ENCODE results near the gene ENPEP.
"Not testable (repeated sequence)": the region's sequence is repeated elsewhere in the genome, so short reads cannot be mapped to it uniquely, and the experiment has no call there.

ENPEP gene

DNA sequence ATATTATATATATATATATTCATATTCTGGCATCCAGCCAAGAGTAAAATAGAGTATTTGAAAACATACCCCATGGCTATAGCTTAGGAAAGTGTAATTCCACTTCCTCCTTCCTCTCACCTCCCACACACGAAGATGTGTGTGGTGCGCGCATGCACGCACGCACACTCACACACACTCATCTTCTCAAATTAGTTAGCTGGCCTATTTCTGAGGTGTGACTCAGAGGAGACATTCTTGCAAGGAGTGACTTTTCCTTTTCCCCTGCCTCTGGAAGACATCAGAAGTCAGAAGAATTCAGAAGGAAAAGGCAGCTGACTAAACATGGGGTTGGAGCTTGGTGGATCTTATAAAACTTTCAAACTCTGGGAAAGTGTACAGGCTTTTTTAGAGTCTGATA, 8.8 kb downstream of the ENPEP start:
- no peak overlapping the region for H3K4me3 ChIP-seq (replicated peaks; ENCODE audit: low read depth, low read length)
- TF ChIP-seq, protein P1, sequence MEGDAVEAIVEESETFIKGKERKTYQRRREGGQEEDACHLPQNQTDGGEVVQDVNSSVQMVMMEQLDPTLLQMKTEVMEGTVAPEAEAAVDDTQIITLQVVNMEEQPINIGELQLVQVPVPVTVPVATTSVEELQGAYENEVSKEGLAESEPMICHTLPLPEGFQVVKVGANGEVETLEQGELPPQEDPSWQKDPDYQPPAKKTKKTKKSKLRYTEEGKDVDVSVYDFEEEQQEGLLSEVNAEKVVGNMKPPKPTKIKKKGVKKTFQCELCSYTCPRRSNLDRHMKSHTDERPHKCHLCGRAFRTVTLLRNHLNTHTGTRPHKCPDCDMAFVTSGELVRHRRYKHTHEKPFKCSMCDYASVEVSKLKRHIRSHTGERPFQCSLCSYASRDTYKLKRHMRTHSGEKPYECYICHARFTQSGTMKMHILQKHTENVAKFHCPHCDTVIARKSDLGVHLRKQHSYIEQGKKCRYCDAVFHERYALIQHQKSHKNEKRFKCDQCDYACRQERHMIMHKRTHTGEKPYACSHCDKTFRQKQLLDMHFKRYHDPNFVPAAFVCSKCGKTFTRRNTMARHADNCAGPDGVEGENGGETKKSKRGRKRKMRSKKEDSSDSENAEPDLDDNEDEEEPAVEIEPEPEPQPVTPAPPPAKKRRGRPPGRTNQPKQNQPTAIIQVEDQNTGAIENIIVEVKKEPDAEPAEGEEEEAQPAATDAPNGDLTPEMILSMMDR (IDR thresholded peaks at IDR 0.05; ENCODE audit: low read depth, low read length, missing control alignments), result no peak
- DNase-seq (ENCODE audit: extremely low read depth, low read depth), result peak; percentile 57

DNA sequence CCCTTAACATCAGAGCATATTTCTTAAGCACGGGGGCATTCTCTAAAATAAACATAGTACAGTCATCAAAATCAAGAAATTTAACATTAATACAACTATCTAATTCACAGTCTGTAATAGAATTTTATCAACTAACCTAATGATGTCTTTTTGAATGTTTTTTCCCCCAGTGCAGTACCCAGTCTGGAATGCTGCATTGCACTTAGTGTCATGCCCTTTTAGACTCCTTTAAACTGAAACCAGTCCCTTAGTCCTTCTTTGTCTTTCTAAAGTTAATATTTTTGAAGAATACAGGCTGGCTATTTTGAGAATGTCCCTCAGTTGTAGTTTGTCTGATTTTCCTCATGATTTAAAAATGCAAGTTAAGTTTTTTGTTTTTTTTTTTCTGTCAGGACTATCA, 9.5 kb downstream of the ENPEP start:
- TF ChIP-seq, protein P1 (IDR thresholded peaks at IDR 0.05; ENCODE audit: low read depth, low read length, missing control alignments), result no peak
- H3K4me3 ChIP-seq (replicated peaks; ENCODE audit: low read depth, low read length), result no peak overlapping the region
- DNase-seq (ENCODE audit: extremely low read depth, low read depth), result no peak

DNA sequence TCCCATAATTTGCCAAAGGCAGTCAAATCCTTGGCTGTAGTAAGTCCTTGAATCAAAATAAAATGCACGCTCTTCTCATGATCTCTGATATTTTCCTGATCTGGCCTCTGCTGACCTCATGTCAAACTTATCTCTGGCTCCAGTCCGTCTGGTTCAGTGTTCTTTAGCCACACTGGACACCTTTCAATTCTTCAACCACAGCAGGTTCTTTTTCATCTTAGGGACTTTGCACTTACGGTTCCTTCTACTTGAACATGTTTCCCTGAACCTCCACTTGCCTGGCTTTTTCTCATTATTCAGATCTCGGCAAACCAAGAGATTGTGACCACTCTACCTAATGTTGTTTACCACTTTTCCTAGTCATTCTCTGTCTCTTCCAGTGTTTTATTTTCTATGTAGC, 10.3 kb downstream of the ENPEP start:
- DNase-seq (ENCODE audit: extremely low read depth, low read depth), result no peak
- TF ChIP-seq, protein P1 (IDR thresholded peaks at IDR 0.05; ENCODE audit: low read depth, low read length, missing control alignments), result no peak

DNA sequence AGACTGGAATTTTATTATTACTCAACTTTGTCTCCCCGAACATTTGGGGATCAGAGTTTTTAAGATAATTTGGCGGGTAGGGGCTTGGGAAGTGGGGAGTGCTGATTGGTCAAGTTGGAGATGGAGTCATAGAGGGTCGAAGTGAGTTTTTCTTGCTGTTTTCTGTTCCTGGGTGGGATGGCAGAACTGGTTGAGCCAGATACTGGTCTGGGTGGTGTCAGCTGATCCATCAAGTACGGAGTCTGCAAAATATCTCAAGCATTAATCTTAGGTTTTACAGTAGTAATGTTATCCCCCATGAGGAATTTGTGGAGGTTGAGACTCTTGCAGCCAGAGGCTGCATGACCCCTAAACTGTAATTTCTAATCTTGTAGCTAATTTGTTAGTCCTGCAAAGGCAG, 10.9 kb downstream of the ENPEP start:
- H3K4me3 ChIP-seq (replicated peaks; ENCODE audit: low read depth, low read length); DNase-seq (ENCODE audit: extremely low read depth, low read depth): not testable (repeated sequence)

More for the DNA sequence above, 10.3 kb downstream of the ENPEP start:
- no peak overlapping the region for H3K4me3 ChIP-seq (replicated peaks; ENCODE audit: low read depth, low read length)

DNA sequence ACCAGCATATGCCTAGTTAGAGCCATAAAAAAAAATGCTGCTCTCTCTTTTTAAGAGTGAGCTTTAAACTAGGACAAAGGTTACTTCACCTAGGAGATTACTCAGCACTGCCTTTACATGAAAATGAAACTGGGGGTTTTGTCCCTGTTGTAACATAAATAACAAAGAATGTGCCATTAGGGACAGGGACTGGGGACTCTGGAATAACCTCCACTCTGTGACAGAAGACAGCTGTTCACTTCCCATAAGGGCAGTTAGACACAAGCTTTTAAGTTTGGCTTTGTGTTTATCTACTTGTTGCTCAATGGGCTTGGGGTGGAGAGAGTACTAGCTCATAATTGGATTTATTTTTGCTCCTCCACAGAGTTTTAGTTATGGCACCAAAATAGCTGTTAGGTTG, 11.9 kb downstream of the ENPEP start:
- TF ChIP-seq, protein P1 (IDR thresholded peaks at IDR 0.05; ENCODE audit: low read depth, low read length, missing control alignments), result no peak
- no peak for DNase-seq (ENCODE audit: extremely low read depth, low read depth)
- no peak overlapping the region for H3K4me3 ChIP-seq (replicated peaks; ENCODE audit: low read depth, low read length)

DNA sequence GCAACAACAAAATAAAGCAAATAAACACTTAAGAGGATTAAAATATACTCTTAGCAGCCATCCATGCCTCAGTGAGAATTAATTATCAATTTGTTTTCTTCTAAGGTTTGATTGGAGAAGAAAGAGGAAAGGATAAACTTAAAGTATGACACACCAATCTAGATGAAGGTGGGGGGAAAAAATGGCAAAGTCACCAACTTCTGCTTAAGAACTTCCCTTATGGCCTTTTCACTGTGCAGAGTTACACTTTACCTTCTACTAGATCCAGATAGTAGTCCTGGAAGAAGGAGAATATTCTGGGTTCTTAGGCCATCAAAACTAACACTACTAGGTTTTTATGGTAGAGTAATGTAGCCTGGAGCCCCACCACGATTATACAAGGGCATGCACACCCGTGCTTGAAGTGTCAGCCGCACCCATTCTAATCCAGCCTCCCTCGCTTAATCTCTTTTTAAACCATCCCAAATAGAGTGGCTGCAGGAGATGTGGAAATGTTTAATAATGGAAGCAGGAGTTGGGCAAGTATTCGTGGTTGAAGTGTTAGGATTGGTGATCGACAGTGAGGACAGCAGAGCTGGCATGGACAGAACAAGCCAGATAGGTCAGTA, 14.1 kb downstream of the ENPEP start:
- DNase-seq (ENCODE audit: extremely low read depth, low read depth), result no peak
- TF ChIP-seq, protein P1 (IDR thresholded peaks at IDR 0.05; ENCODE audit: low read depth, low read length, missing control alignments), result no peak
- no peak overlapping the region for H3K4me3 ChIP-seq (replicated peaks; ENCODE audit: low read depth, low read length)

DNA sequence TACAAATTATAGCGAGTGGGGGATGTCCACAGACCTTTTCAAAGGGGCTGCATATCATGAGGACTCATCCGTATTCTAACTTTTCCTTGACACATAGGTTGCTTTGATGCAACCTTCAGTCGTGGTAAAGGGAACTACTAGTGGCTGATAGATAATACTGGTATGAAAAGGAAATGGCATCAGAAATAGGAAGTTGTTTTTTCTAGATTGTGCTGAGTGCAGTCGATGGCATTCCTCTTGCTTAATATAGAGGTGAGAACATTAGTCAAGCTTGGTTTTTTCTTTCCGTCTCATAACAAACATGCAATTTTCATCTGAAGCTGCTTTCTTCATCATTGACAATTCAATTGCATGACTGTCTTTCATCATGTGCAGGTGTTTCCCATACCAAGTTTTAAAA, 16.6 kb downstream of the ENPEP start:
- no peak overlapping the region for H3K4me3 ChIP-seq (replicated peaks; ENCODE audit: low read depth, low read length)
- TF ChIP-seq, protein P1 (IDR thresholded peaks at IDR 0.05; ENCODE audit: low read depth, low read length, missing control alignments), result no peak
- DNase-seq (ENCODE audit: extremely low read depth, low read depth), result no peak

All from HFF-Myc (cell line).